HEK293 (cell line): ENCODE data around the gene TPD52L2.
A peak's percentile ranks its signal among the peaks of the same experiment; 100 is the strongest.

Experiments
- CTCF ChIA-PET: fragments of 350-600 bp; formaldehyde crosslinking; extraction: SDS; loops from one replicate; lab custom pipeline; 2021; ENCODE audit warnings: antibody characterized with exemption; lab: Yijun Ruan, JAX
- POLR2A ChIA-PET: fragments of 300-600 bp; formaldehyde crosslinking; extraction: SDS; loops from one replicate; lab custom pipeline; 2020; ENCODE audit warnings: antibody characterized with exemption, inconsistent platforms; lab: Yijun Ruan, JAX
- H3K27ac ChIP-seq: fragments of 200-500 bp; sonication (Bioruptor generic); 2 replicates; pipeline ENCODE4 v1.5.1; 2014; ENCODE audit warnings: low read depth, low read length, control low read depth, inconsistent platforms; ENCODE audit errors: extremely low read depth
- H3K36me3 ChIP-seq, 2 experiments: fragments of 200-500 bp in 1 of 2; sonication (Bioruptor generic) in 1 of 2; 1 replicate in 1 of 2; 2 replicates in 1 of 2; pipeline ENCODE4 v1.5.1; 2014 to 2017; ENCODE audit warnings: inconsistent platforms in 2 of 2, low read length in 2 of 2; ENCODE audit not compliant: control insufficient read depth in 2 of 2, insufficient read depth in 1 of 2
- H3K4me1 ChIP-seq: fragments of 200-500 bp; sonication (Bioruptor generic); 2 replicates; pipeline ENCODE4 v1.5.1; 2014; ENCODE audit warnings: mild to moderate bottlenecking, low read length, inconsistent platforms; ENCODE audit not compliant: control insufficient read depth, insufficient read depth
- H3K4me3 ChIP-seq: 2 replicates; pipeline ENCODE4 v1.5.1; 2011; ENCODE audit warnings: low read depth, mild to moderate bottlenecking, control low read depth, low read length, moderate library complexity
- H3K9me3 ChIP-seq: fragments of 200-500 bp; sonication (Bioruptor generic); 2 replicates; pipeline ENCODE4 v1.5.1; 2014; ENCODE audit warnings: low read depth, low read length, inconsistent platforms; ENCODE audit not compliant: control insufficient read depth, insufficient read depth
- BCL11A ChIP-seq: fragments of 450-650 bp; formaldehyde crosslinking; IDR thresholded peaks from 2 replicates; pipeline ENCODE4 v1.5.1; 2016; ENCODE audit warnings: low read depth, missing biosample characterization, missing genetic modification characterization
- EGR2 ChIP-seq: fragments of 450-650 bp; formaldehyde crosslinking; IDR thresholded peaks from 2 replicates; pipeline ENCODE4 v1.5.1; 2016; ENCODE audit warnings: low read depth, missing biosample characterization, missing genetic modification characterization
- GLIS1 ChIP-seq: fragments of 450-650 bp; formaldehyde crosslinking; IDR thresholded peaks from 2 replicates; pipeline ENCODE4 v1.5.1; 2016; ENCODE audit warnings: missing biosample characterization, missing genetic modification characterization
- KLF1 ChIP-seq: fragments of 450-650 bp; formaldehyde crosslinking; IDR thresholded peaks from 2 replicates; pipeline ENCODE4 v1.5.1; 2016; ENCODE audit warnings: missing biosample characterization, missing genetic modification characterization
- OSR2 ChIP-seq: fragments of 450-650 bp; formaldehyde crosslinking; IDR thresholded peaks from 2 replicates; pipeline ENCODE4 v1.5.1; 2016; ENCODE audit warnings: missing biosample characterization, missing genetic modification characterization
- PRDM2 ChIP-seq: fragments of 450-650 bp; formaldehyde crosslinking; IDR thresholded peaks from 2 replicates; pipeline ENCODE4 v1.5.1; 2016; ENCODE audit warnings: missing biosample characterization, missing genetic modification characterization, borderline replicate concordance
- PRDM6 ChIP-seq: fragments of 450-650 bp; formaldehyde crosslinking; IDR thresholded peaks from 2 replicates; pipeline ENCODE4 v1.5.1; 2017; ENCODE audit warnings: missing biosample characterization, missing genetic modification characterization
- SCRT1 ChIP-seq: fragments of 450-650 bp; formaldehyde crosslinking; IDR thresholded peaks from 2 replicates; pipeline ENCODE4 v1.5.1; 2016; ENCODE audit warnings: missing biosample characterization, missing genetic modification characterization, borderline replicate concordance
- ZBTB1 ChIP-seq: fragments of 450-650 bp; formaldehyde crosslinking; IDR thresholded peaks from 2 replicates; pipeline ENCODE4 v1.5.1; 2016; ENCODE audit warnings: missing biosample characterization, missing genetic modification characterization
- ZEB2 ChIP-seq: fragments of 450-650 bp; formaldehyde crosslinking; IDR thresholded peaks from 2 replicates; pipeline ENCODE4 v1.5.1; 2016; ENCODE audit warnings: missing biosample characterization, missing genetic modification characterization
- ZFP3 ChIP-seq: fragments of 450-650 bp; formaldehyde crosslinking; IDR thresholded peaks from 2 replicates; pipeline ENCODE4 v1.5.1; 2016; ENCODE audit warnings: low read depth, missing biosample characterization, missing genetic modification characterization
- ZNF174 ChIP-seq: fragments of 450-650 bp; formaldehyde crosslinking; IDR thresholded peaks from 2 replicates; pipeline ENCODE4 v1.5.0; 2017; ENCODE audit warnings: missing biosample characterization, mild to moderate bottlenecking, missing genetic modification characterization
- ZNF221 ChIP-seq: fragments of 450-650 bp; formaldehyde crosslinking; IDR thresholded peaks from 2 replicates; pipeline ENCODE4 v1.5.1; 2017; ENCODE audit warnings: missing biosample characterization, missing genetic modification characterization, borderline replicate concordance
- ZNF341 ChIP-seq: fragments of 450-650 bp; formaldehyde crosslinking; IDR thresholded peaks from 2 replicates; pipeline ENCODE4; 2016; ENCODE audit warnings: low read depth, missing biosample characterization, missing genetic modification characterization
- ZNF350 ChIP-seq: fragments of 450-650 bp; formaldehyde crosslinking; IDR thresholded peaks from 2 replicates; pipeline ENCODE4 v1.5.0; 2017; ENCODE audit warnings: missing biosample characterization, mild to moderate bottlenecking, missing genetic modification characterization
- ZNF416 ChIP-seq: fragments of 450-650 bp; formaldehyde crosslinking; IDR thresholded peaks from 2 replicates; pipeline ENCODE4 v1.5.1; 2016; ENCODE audit warnings: missing biosample characterization, missing genetic modification characterization
- ZNF426 ChIP-seq: fragments of 450-650 bp; formaldehyde crosslinking; IDR thresholded peaks from 2 replicates; pipeline ENCODE4 v1.5.1; 2017; ENCODE audit warnings: missing biosample characterization, missing genetic modification characterization, mild to moderate bottlenecking, inconsistent platforms, moderate library complexity
- ZNF610 ChIP-seq: fragments of 450-650 bp; formaldehyde crosslinking; IDR thresholded peaks from 2 replicates; pipeline ENCODE4 v1.5.1; 2016; ENCODE audit warnings: missing biosample characterization, missing genetic modification characterization, borderline replicate concordance
- ZNF747 ChIP-seq: fragments of 450-650 bp; formaldehyde crosslinking; IDR thresholded peaks from 2 replicates; pipeline ENCODE4 v1.5.1; 2016; ENCODE audit warnings: missing biosample characterization, missing genetic modification characterization
- ZNF830 ChIP-seq: fragments of 450-650 bp; IDR thresholded peaks from 2 replicates; pipeline ENCODE4 v1.5.0; 2018; ENCODE audit warnings: missing biosample characterization, missing genetic modification characterization, low read depth, mild to moderate bottlenecking, moderate library complexity
- TF ChIP-seq, protein P1 (sequence below): fragments of 450-650 bp; formaldehyde crosslinking; IDR thresholded peaks from 2 replicates; pipeline ENCODE4 v1.5.1; 2016; ENCODE audit warnings: missing biosample characterization, missing genetic modification characterization

The TPD52L2 gene

DNA sequence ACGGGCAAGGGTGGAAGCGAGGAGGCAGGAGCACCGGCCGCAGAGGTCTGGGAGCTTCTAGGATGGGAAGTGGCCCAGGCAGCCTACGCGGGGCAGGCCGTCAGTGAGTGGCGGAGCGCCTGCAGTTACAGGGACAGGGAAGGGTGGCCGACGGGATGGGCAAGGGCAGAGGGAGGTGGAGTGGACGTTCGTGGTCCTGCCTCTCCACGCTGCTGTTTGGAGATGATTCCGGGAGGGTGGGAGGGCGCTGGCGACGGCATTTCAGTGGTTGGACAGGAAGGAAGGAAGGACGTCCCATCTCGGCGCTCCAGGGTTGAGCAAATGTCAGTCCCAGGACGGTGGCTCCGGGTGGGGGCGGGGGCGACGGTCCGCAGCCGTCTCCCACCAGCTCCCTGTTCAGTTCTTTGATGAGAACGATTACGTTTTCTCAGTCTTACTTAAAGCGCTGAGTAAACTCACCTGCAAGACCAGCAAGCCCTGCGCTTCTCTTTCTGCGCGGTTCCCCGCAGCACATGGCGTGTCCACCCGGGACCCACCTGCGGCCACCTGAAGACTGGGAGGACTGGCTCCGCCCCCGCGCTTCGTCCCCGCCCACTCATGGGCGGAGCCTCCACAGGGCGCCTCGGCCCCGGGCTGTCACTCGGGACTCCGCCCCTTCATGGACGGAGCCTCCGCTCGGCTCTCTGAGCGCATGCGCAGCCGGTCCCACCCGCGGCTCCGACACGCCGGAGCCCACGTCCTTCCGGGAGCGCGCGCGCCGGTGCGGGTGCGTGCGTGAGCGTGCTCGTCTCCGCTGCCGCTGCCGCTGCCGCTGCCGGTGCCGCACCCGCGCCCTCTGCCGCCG, 29.5 kb downstream of the TPD52L2 start, which contains the start of gene DNAJC5 (continued):
- TF ChIP-seq KLF1 (tag by site-specific recombination) (peak; percentile 50; the same call in 1 of the 2 replicates), ZNF610 (tag by site-specific recombination) (no peak), EGR2 (tag by site-specific recombination) (peak; percentile 88)

- ChIA-PET POLR2A (interaction anchor here (1.0 to 3.1 kb wide), 5 partner anchors 30 to 253 kb away, joined by 3 to 14 read pairs (median 4); partner anchors contain the start of genes ARFRP1, TPD52L2, UCKL1 and ZGPAT), CTCF (interaction anchor here (0.6 to 2.6 kb wide), 6 partner anchors 10 to 85 kb away, joined by 3 to 8 read pairs (median 4); partner anchors contain the start of gene PRPF6)
- no peak overlapping the region for H3K27ac ChIP-seq
Observed at GRCh38 chr20:63895202-63895951, 30.3 kb downstream of the TPD52L2 start.

More at GRCh38 chr20:63895202-63895951, 30.3 kb downstream of the TPD52L2 start:
- Histone ChIP-seq H3K4me1 (peaks cover 12% of the 10 kb centered on the region), H3K9me3 (no peaks in the 10 kb centered on the region), H3K4me3 (peak overlapping the region; percentile 56), H3K36me3 (peaks cover 0 to 24% of the 10 kb centered on the region in 2 experiments; a peak in 1 of 3 replicates)
- TF ChIP-seq SCRT1 (tag by site-specific recombination) (no peak), GLIS1 (tag by site-specific recombination) (peak; percentile 67), ZNF747 (tag by site-specific recombination) (no peak), ZNF416 (tag by site-specific recombination) (no peak), ZNF174 (no peak), ZEB2 (0 out of 2 replicates have a peak, but pooled peaks have one; percentile 40), ZNF350 (tag by site-specific recombination) (no peak), ZNF426 (tag by site-specific recombination) (no peak), ZNF341 (no peak), PRDM6 (tag by site-specific recombination) (peak; percentile 82), ZBTB1 (tag by site-specific recombination) (no peak), ZNF830 (no peak), ZNF221 (no peak), PRDM2 (tag by site-specific recombination) (no peak), BCL11A (no peak), ZFP3 (tag by site-specific recombination) (no peak), OSR2 (tag by site-specific recombination) (no peak)
- TF ChIP-seq, protein P1, sequence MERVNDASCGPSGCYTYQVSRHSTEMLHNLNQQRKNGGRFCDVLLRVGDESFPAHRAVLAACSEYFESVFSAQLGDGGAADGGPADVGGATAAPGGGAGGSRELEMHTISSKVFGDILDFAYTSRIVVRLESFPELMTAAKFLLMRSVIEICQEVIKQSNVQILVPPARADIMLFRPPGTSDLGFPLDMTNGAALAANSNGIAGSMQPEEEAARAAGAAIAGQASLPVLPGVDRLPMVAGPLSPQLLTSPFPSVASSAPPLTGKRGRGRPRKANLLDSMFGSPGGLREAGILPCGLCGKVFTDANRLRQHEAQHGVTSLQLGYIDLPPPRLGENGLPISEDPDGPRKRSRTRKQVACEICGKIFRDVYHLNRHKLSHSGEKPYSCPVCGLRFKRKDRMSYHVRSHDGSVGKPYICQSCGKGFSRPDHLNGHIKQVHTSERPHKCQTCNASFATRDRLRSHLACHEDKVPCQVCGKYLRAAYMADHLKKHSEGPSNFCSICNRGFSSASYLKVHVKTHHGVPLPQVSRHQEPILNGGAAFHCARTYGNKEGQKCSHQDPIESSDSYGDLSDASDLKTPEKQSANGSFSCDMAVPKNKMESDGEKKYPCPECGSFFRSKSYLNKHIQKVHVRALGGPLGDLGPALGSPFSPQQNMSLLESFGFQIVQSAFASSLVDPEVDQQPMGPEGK = no peak
